Testis (tissue), 2 donors: ENCODE results near the gene GPLD1.

Experiments used
- CTCF ChIP-seq, 3 experiments: fragments of 450-650 bp in 2 of 3; fragments of 200-600 bp in 1 of 3; sonication (generic) in 1 of 3; IDR thresholded peaks; one replicate each; pipeline ENCODE4 v1.5.1; 2016 to 2019; ENCODE audit warnings: antibody characterized with exemption in 3 of 3, mild to moderate bottlenecking in 2 of 3, moderate library complexity in 1 of 3
- POLR2A ChIP-seq: fragments of 450-650 bp; IDR thresholded peaks from one replicate; pipeline ENCODE4 v1.6.1; 2017; ENCODE audit warnings: antibody characterized with exemption, mild to moderate bottlenecking, moderate library complexity

- TF ChIP-seq CTCF (IDR thresholded peaks at IDR 0.05) (no peak), POLR2A (no peak)
These were observed 19.6 kb downstream of the GPLD1 start for GRCh38 chr6:24469811-24470210.
